OCI-LY7 (cell line): ENCODE data around the gene CYP2F1. TPM values are rescaled to one million over a fixed set of nuclear protein-coding genes. Genes with fewer than 3 reads are reported as not detected.
"Not testable (repeated sequence)": the region's sequence is repeated elsewhere in the genome, so short reads cannot be mapped to it uniquely, and the experiment has no call there.

Experiments
- BruUV-seq: library from RNA; stranded (reverse); fragments of 400-500 nt; replicated peaks from 2 replicates; lab custom pipeline; 2021; lab: Mats Ljungman, UMichigan
- CTCF ChIA-PET: fragments of 300-600 bp; sonication (Branson Sonifier 250); formaldehyde crosslinking; loops from one replicate; lab custom pipeline; 2022; ENCODE audit warnings: antibody characterized with exemption; ENCODE audit not compliant: unreplicated experiment; lab: Charles Lee
- POLR2A ChIA-PET: fragments of 300-600 bp; sonication (Branson Sonifier 250); formaldehyde crosslinking; loops from one replicate; lab custom pipeline; 2022; ENCODE audit warnings: antibody characterized with exemption; lab: Charles Lee
- DNase-seq: peaks from one replicate; pipeline ENCODE4 v3.0.0-alpha.2; 2015; ENCODE audit warnings: low spot score
- H2AFZ ChIP-seq: fragments of 200-600 bp; sonication (generic), shearing (Covaris generic); 2 replicates; pipeline ENCODE4 v1.6.1; 2014; ENCODE audit warnings: mild to moderate bottlenecking, antibody characterized with exemption, low read length, moderate library complexity
- H3K27ac ChIP-seq: fragments of 200-600 bp; sonication (generic); 2 replicates; pipeline ENCODE4 v1.5.1; 2014; ENCODE audit warnings: mixed run types, low read depth, mild to moderate bottlenecking, moderate library complexity, low read length, inconsistent platforms; ENCODE audit not compliant: poor library complexity, severe bottlenecking
- H3K36me3 ChIP-seq: fragments of 200-600 bp; sonication (generic); 2 replicates; pipeline ENCODE4 v1.6.1; 2014; ENCODE audit warnings: mild to moderate bottlenecking, antibody characterized with exemption, low read length, moderate library complexity, mixed read lengths; ENCODE audit not compliant: insufficient read depth
- H3K4me1 ChIP-seq: fragments of 200-600 bp; sonication (generic); 2 replicates; pipeline ENCODE4 v1.5.1; 2014; ENCODE audit warnings: mild to moderate bottlenecking, low read length; ENCODE audit not compliant: insufficient read depth, poor library complexity, severe bottlenecking
- H3K4me2 ChIP-seq: fragments of 200-600 bp; sonication (generic); 2 replicates; pipeline ENCODE4 v1.6.1; 2014; ENCODE audit warnings: mild to moderate bottlenecking, low read length
- H3K4me3 ChIP-seq: fragments of 200-600 bp; sonication (generic); 2 replicates; pipeline ENCODE4 v1.5.1; 2014; ENCODE audit warnings: mild to moderate bottlenecking, low read depth, low read length; ENCODE audit not compliant: poor library complexity, severe bottlenecking
- H3K79me2 ChIP-seq: fragments of 200-600 bp; sonication (generic); 2 replicates; pipeline ENCODE4 v1.6.1; 2016; ENCODE audit warnings: low read depth, mild to moderate bottlenecking, low read length, moderate library complexity, mixed read lengths; ENCODE audit not compliant: insufficient read depth
- H3K9me2 ChIP-seq: fragments of 200-600 bp; sonication (generic); 2 replicates; pipeline ENCODE4 v1.6.1; 2016; ENCODE audit warnings: mild to moderate bottlenecking, low read length, mixed read lengths; ENCODE audit not compliant: insufficient read depth
- H3K9me3 ChIP-seq: fragments of 200-600 bp; sonication (generic); 2 replicates; pipeline ENCODE4 v1.6.1; 2014; ENCODE audit warnings: mild to moderate bottlenecking, mixed run types, low read length, mixed read lengths
- H4K20me1 ChIP-seq: fragments of 200-600 bp; sonication (generic); 2 replicates; pipeline ENCODE4 v1.6.1; 2014; ENCODE audit warnings: mild to moderate bottlenecking, antibody characterized with exemption, low read length, moderate library complexity, mixed read lengths; ENCODE audit not compliant: insufficient read depth
- CTCF ChIP-seq: fragments of 200-600 bp; sonication (generic); conservative IDR thresholded peaks from 2 replicates; pipeline ENCODE4 v1.5.1; 2014; ENCODE audit warnings: mild to moderate bottlenecking, antibody characterized with exemption, low read length, moderate library complexity, mixed read lengths
- EZH2phosphoT487 ChIP-seq: fragments of 200-600 bp; sonication (generic); IDR thresholded peaks from 2 replicates; pipeline ENCODE4 v1.6.1; 2018; ENCODE audit warnings: low read depth, borderline replicate concordance, mild to moderate bottlenecking, mixed run types, antibody characterized with exemption, low read length, moderate library complexity, mixed read lengths
- intact Hi-C: fragments of 100-400 bp; cut with micrococcal nuclease; formaldehyde crosslinking; loops from one replicate; pipeline ENCODE4 v1.10.0; 2022; ENCODE audit not compliant: unreplicated experiment
- total RNA-seq, 2 experiments: library from RNA; depleted of rRNA in 1 of 2; stranded (reverse); fragments of >200 nt in 1 of 2; shearing (Covaris generic) in 1 of 2; gene quantifications; 2 replicates each; pipeline ENCODE4 v1.2.3, GENCODE V29; 2014 to 2022

The CYP2F1 gene
- total RNA-seq, 2 experiments from 2014 or later = not detected

DNA sequence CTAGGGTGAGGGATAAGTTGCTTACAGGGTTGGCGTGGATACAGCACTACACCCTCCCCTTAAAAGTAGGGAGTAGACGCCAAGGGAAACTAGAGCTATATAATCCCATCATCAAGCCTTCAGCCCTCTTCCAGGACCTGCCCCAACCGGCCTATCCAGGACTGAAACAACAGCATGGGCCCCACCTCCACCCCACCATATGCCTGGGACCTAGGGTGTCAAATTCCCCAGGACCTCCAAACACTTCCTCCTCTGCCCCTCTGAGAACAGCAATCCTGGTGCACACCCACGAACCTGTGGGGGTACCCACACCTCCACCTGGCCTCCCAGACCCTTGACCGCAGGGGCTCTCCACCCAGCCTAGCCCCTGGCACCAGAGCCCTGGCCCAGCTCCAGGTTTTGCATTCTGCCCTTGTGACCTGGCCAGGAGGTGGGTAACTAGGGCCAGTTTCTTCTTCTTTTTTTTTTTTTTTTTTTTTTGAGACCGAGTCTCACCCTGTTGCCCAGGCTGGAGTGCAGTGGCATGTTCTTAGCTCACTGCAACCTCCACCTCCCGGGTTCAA, 1.4 kb upstream of the CYP2F1 start:
- no peak overlapping the region for H3K4me2 ChIP-seq
- intact Hi-C loops = no loop called here
- H3K4me1 ChIP-seq = no peaks in the 10 kb centered on the region
- no peaks in the 10 kb centered on the region for H3K9me2 ChIP-seq
- H4K20me1 ChIP-seq = no peaks in the 10 kb centered on the region
- no peaks in the 10 kb centered on the region for H3K36me3 ChIP-seq
- no peak overlapping the region for H3K4me3 ChIP-seq
- ChIA-PET CTCF (no interaction called here), POLR2A (no interaction called here)
- BruUV-seq = no TSS peak
- no peaks in the 10 kb centered on the region for H3K9me3 ChIP-seq
- no peak overlapping the region for H3K27ac ChIP-seq
- DNase-seq = no peak
- no peak overlapping the region for H2AFZ ChIP-seq
- no peaks in the 10 kb centered on the region for H3K79me2 ChIP-seq
- no peak for TF ChIP-seq EZH2phosphoT487
- TF ChIP-seq CTCF = no peak

- no peaks in the 10 kb centered on the region for H4K20me1 ChIP-seq
- no peaks in the 10 kb centered on the region for H3K9me2 ChIP-seq
- CTCF ChIA-PET = no interaction called here
- H3K79me2 ChIP-seq = no peaks in the 10 kb centered on the region
- H3K36me3 ChIP-seq = no peaks in the 10 kb centered on the region
- intact Hi-C loops = no loop called here
- POLR2A ChIA-PET = no interaction called here
- BruUV-seq = no TSS peak
- no peak for DNase-seq
- no peak overlapping the region for H2AFZ ChIP-seq
- H3K9me3 ChIP-seq = no peaks in the 10 kb centered on the region
- TF ChIP-seq EZH2phosphoT487 (no peak), CTCF (no peak)
- no peak overlapping the region for H3K27ac ChIP-seq
- H3K4me3 ChIP-seq = no peak overlapping the region
- no peaks in the 10 kb centered on the region for H3K4me1 ChIP-seq
- H3K4me2 ChIP-seq = no peak overlapping the region
Measured at GRCh38 chr19:41116261-41116660, 2.0 kb downstream of the CYP2F1 start.

GRCh38 chr19:41120929-41121911, 7.0 kb downstream of the CYP2F1 start:
- H3K27ac ChIP-seq, H3K4me2 ChIP-seq, DNase-seq, H3K9me3 ChIP-seq, H3K4me1 ChIP-seq, intact Hi-C loops, H3K36me3 ChIP-seq, POLR2A ChIA-PET, H2AFZ ChIP-seq, H4K20me1 ChIP-seq, H3K79me2 ChIP-seq, CTCF ChIA-PET, H3K4me3 ChIP-seq, BruUV-seq, H3K9me2 ChIP-seq: not testable (repeated sequence)

GRCh38 chr19:41122846-41123245, 8.6 kb downstream of the CYP2F1 start:
- BruUV-seq, intact Hi-C loops: not testable (repeated sequence)

More at GRCh38 chr19:41122846-41123245, 8.6 kb downstream of the CYP2F1 start:
- H3K9me2 ChIP-seq, H3K4me3 ChIP-seq, POLR2A ChIA-PET, H4K20me1 ChIP-seq, H3K79me2 ChIP-seq, DNase-seq, H2AFZ ChIP-seq, CTCF ChIA-PET, H3K4me2 ChIP-seq, H3K9me3 ChIP-seq, H3K36me3 ChIP-seq, H3K27ac ChIP-seq, H3K4me1 ChIP-seq: not testable (repeated sequence)
